Fibroblast of mammary gland (primary cell): ENCODE measurements around the gene GORASP1.
A peak's percentile ranks its signal among the peaks of the same experiment; 100 is the strongest.

Experiments
- DNase-seq: peaks from one replicate; pipeline ENCODE4 v3.0.0-alpha.2; 2010; ENCODE audit warnings: low read depth
- H3K4me3 ChIP-seq: 2 replicates; pipeline ENCODE4 v1.5.1; 2011; ENCODE audit warnings: low read depth, mild to moderate bottlenecking, low read length, moderate library complexity; ENCODE audit not compliant: control insufficient read depth
- CTCF ChIP-seq: conservative IDR thresholded peaks from 2 replicates; pipeline ENCODE4 v1.5.1; 2011; ENCODE audit warnings: low read depth, low read length, inconsistent platforms; ENCODE audit not compliant: control insufficient read depth, insufficient read depth

Gene GORASP1

DNA sequence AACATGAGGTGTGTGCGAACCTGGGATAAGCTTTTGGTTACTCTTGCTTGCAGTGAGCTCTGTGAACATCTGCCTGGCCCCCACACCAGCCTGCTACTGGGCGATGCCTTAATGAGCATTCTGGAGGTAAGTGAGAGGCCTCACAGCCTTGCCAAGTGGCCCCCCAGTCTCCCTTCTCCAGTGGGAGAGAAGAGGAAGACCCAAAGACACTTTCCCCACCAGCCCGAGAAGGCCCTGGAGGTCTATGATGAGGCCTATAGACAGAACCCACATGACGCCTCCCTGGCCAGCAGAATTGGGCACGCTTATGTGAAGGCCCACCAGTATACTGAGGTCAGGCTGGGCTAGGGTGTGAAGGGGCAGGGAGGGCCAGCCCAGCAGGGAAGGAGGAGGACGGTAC lies 22.6 kb upstream of the GORASP1 start:
- H3K4me3 ChIP-seq: no peak overlapping the region
- DNase-seq: no peak
- no peak for TF ChIP-seq CTCF

- no peak for TF ChIP-seq CTCF
- DNase-seq: no peak
- no peak overlapping the region for H3K4me3 ChIP-seq
Measured at GRCh38 chr3:39128951-39129350, 21.5 kb upstream of the GORASP1 start.

- DNase-seq: no peak
- no peak for TF ChIP-seq CTCF
- H3K4me3 ChIP-seq: no peak overlapping the region
Measured at GRCh38 chr3:39127908-39128304, 20.5 kb upstream of the GORASP1 start.

DNA sequence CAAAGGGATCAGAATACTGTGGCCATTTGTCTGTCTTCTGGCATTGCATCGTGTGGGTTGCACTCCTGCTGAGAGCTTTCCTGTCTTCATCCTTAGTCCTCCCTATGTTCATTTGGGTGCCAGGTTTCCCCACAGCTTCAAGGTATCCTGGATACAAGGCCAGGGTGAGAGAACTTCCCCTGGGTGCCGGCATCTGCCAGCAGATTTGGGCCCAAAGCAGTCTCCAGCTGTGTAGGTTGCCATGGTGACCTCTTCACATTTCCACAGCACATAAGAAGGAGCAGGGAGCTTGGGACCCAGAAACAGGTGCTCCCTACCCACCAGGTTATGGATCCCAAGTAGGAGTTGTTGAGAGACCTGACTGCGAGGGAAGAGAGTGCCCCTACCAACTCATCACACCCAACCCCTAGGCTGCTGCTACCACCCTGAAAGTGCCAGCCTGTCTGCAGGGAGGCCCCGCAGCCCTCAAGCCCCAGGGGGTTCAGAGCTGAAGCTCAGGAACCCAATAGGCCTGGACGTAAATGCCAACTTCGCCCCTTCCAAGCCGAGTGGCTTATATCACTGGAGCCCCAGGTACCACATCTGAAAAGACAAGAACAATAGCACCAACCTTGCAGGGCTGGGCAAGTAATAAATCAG lies 20.0 kb upstream of the GORASP1 start:
- no peak for DNase-seq
- no peak for TF ChIP-seq CTCF
- no peak overlapping the region for H3K4me3 ChIP-seq

DNA sequence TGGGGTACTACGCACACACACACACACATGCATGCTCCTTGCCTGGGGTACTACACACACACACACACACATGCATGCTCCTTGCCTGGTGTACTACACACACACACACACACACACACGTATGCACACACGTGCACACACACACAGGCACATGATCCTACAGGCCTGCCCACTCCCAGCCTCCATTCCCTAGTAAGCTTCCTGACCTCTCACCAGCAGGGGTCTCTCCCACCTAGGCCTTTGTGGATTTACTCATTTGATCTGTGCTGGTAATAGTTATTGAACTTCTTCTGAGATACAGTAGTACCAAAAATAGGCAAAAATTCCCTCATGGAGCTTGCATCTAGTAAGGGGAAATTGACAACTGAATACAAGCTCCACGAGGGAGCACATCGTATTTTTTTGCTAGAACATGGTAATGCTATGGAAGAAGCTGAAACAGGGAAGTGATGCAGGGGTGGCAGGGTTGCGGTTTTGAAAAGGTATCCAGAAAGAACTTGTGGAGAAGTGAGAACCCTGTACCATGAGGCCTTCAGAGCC lies 19.2 kb upstream of the GORASP1 start:
- H3K4me3 ChIP-seq: no peak overlapping the region
- peak; percentile 79 for TF ChIP-seq CTCF
- DNase-seq: peak; percentile 75

GRCh38 chr3:39125841-39126500 lies 18.5 kb upstream of the GORASP1 start:
- H3K4me3 ChIP-seq: no peak overlapping the region
- DNase-seq: no peak
- no peak for TF ChIP-seq CTCF
